ENCODE data around the gene THSD4. TPM values are rescaled to one million over a fixed set of nuclear protein-coding genes. Genes with fewer than 3 reads are reported as not detected.

THSD4 gene
- total RNA-seq, 2 experiments from 2014 or later, result not detected

GRCh38 chr15:71323082-71323481 lies 207.8 kb downstream of the THSD4 start:
- ChIA-PET POLR2A (no interaction called here), CTCF (no interaction called here)
- H3K4me1 ChIP-seq (ENCODE audit: insufficient read depth, low read length), result no peaks in the 10 kb centered on the region
- Mint-ChIP-seq H3K4me1 (ENCODE audit: low read depth) (no peaks in the 10 kb centered on the region), H3K4me3 (no peak overlapping the region), H3K36me3 (ENCODE audit: low read depth) (no peaks in the 10 kb centered on the region), H3K27me3 (no peaks in the 10 kb centered on the region), H3K27ac (no peak overlapping the region), H3K9me3 (no peaks in the 10 kb centered on the region)
- H3K27ac ChIP-seq (ENCODE audit: low read depth in 1 of 2, low read length in 2 of 2), result no peak overlapping the region
- ATAC-seq (ENCODE audit: poor library complexity), result no peak
- H3K27me3 ChIP-seq (ENCODE audit: control insufficient read depth in 1 of 2, insufficient read depth in 2 of 2, low read length in 2 of 2), result no peaks in the 10 kb centered on the region
- no peaks in the 10 kb centered on the region for H3K9me3 ChIP-seq (ENCODE audit: control insufficient read depth in 1 of 2, insufficient read depth in 1 of 2, low read length in 2 of 2)
- DNase-seq, result no peak
- no peaks in the 10 kb centered on the region for H3K36me3 ChIP-seq (ENCODE audit: insufficient read depth, low read length)
- no peak overlapping the region for H3K4me3 ChIP-seq (ENCODE audit: low read length)
- no peak for TF ChIP-seq CTCF (IDR thresholded peaks at IDR 0.05)
- intact Hi-C loops (cut with DNase I, micrococcal nuclease), result no loop called here

GRCh38 chr15:71323584-71323983 lies 208.3 kb downstream of the THSD4 start:
- no peak overlapping the region for H3K4me3 ChIP-seq (ENCODE audit: low read length)
- Mint-ChIP-seq H3K27ac (no peak overlapping the region), H3K9me3 (no peaks in the 10 kb centered on the region), H3K36me3 (ENCODE audit: low read depth) (no peaks in the 10 kb centered on the region), H3K4me1 (ENCODE audit: low read depth) (no peaks in the 10 kb centered on the region), H3K4me3 (no peak overlapping the region), H3K27me3 (no peaks in the 10 kb centered on the region)
- intact Hi-C loops (cut with DNase I, micrococcal nuclease), result no loop called here
- ChIA-PET POLR2A (no interaction called here), CTCF (no interaction called here)
- H3K27me3 ChIP-seq (ENCODE audit: control insufficient read depth in 1 of 2, insufficient read depth in 2 of 2, low read length in 2 of 2), result no peaks in the 10 kb centered on the region
- H3K36me3 ChIP-seq (ENCODE audit: insufficient read depth, low read length), result no peaks in the 10 kb centered on the region
- no peak for TF ChIP-seq CTCF (IDR thresholded peaks at IDR 0.05)
- DNase-seq, result no peak
- no peak overlapping the region for H3K27ac ChIP-seq (ENCODE audit: low read depth in 1 of 2, low read length in 2 of 2)
- no peak for ATAC-seq (ENCODE audit: poor library complexity)
- no peaks in the 10 kb centered on the region for H3K4me1 ChIP-seq (ENCODE audit: insufficient read depth, low read length)
- no peaks in the 10 kb centered on the region for H3K9me3 ChIP-seq (ENCODE audit: control insufficient read depth in 1 of 2, insufficient read depth in 1 of 2, low read length in 2 of 2)

- no peaks in the 10 kb centered on the region for H3K27me3 ChIP-seq (ENCODE audit: control insufficient read depth in 1 of 2, insufficient read depth in 2 of 2, low read length in 2 of 2)
- H3K27ac ChIP-seq (ENCODE audit: low read depth in 1 of 2, low read length in 2 of 2), result no peak overlapping the region
- Mint-ChIP-seq H3K27me3 (no peaks in the 10 kb centered on the region), H3K4me1 (ENCODE audit: low read depth) (no peaks in the 10 kb centered on the region), H3K4me3 (no peak overlapping the region), H3K9me3 (no peaks in the 10 kb centered on the region), H3K27ac (no peak overlapping the region), H3K36me3 (ENCODE audit: low read depth) (no peaks in the 10 kb centered on the region)
- intact Hi-C loops (cut with DNase I, micrococcal nuclease), result no loop called here
- CTCF ChIA-PET, result no interaction called here
- H3K4me1 ChIP-seq (ENCODE audit: insufficient read depth, low read length), result no peaks in the 10 kb centered on the region
- TF ChIP-seq CTCF (IDR thresholded peaks at IDR 0.05), result no peak
- DNase-seq, result no peak
- ATAC-seq (ENCODE audit: poor library complexity), result no peak
- H3K9me3 ChIP-seq (ENCODE audit: control insufficient read depth in 1 of 2, insufficient read depth in 1 of 2, low read length in 2 of 2), result no peaks in the 10 kb centered on the region
- H3K36me3 ChIP-seq (ENCODE audit: insufficient read depth, low read length), result no peaks in the 10 kb centered on the region
- POLR2A ChIA-PET, result no interaction called here
- no peak overlapping the region for H3K4me3 ChIP-seq (ENCODE audit: low read length)
Observed at GRCh38 chr15:71325481-71325880, 210.2 kb downstream of the THSD4 start.

Data from CD4-positive, alpha-beta T cell (primary cell).